ENCODE measurements around the gene TESMIN. TPM values are rescaled to one million over a fixed set of nuclear protein-coding genes. Genes with fewer than 3 reads are reported as not detected.

The TESMIN gene
- total and polyA plus RNA-seq, 2 of the 4 experiments (the other 2 are of a cell fraction) = 0.90 to 2.2 TPM

- Histone ChIP-seq H3K9me1 (ENCODE audit: insufficient read depth, low read length) (no peaks in the 10 kb centered on the region), H3K79me1 (ENCODE audit: low read depth in 1 of 2, low read length in 2 of 2) (no peaks in the 10 kb centered on the region), H4K8ac (ENCODE audit: low read depth in 2 of 2, low read length in 2 of 2) (no peak overlapping the region), H2AK5ac (ENCODE audit: low read depth, low read length) (no peak overlapping the region), H3K9me3 (ENCODE audit: control insufficient read depth, insufficient read depth, low read length) (no peaks in the 10 kb centered on the region), H2BK15ac (ENCODE audit: low read depth, low read length) (no peak overlapping the region), H3K27ac (ENCODE audit: insufficient read depth, low read length) (no peak overlapping the region), H4K91ac (ENCODE audit: insufficient read depth, low read depth, low read length) (no peak overlapping the region), H3K4me1 (ENCODE audit: control insufficient read depth, insufficient read depth, low read length) (no peaks in the 10 kb centered on the region), H2BK5ac (ENCODE audit: low read depth, low read length, poor library complexity, severe bottlenecking) (no peak overlapping the region), H3K18ac (ENCODE audit: low read depth, low read length) (no peak overlapping the region), H2AFZ (replicated peaks; ENCODE audit: low read length, poor library complexity) (no peak overlapping the region), H3K9ac (ENCODE audit: low read depth, low read length) (no peak overlapping the region), H3K14ac (replicated peaks; ENCODE audit: low read depth, low read length) (no peak overlapping the region), H2BK120ac (ENCODE audit: low read depth, low read length) (no peak overlapping the region), H3K27me3 (ENCODE audit: control insufficient read depth, insufficient read depth, low read length) (no peaks in the 10 kb centered on the region), H3K56ac (ENCODE audit: extremely low read depth, insufficient read depth, low read length) (no peak overlapping the region), H3K36me3 (ENCODE audit: control insufficient read depth, insufficient read depth, low read length) (peaks cover 37% of the 10 kb centered on the region), H3K4me2 (ENCODE audit: low read depth, low read length) (no peak overlapping the region), H3K4ac (ENCODE audit: low read depth, low read length) (no peak overlapping the region), H4K20me1 (ENCODE audit: insufficient read depth, low read length) (no peaks in the 10 kb centered on the region), H3K23ac (ENCODE audit: low read depth, low read length) (no peak overlapping the region), H4K5ac (ENCODE audit: low read depth, low read length) (no peak overlapping the region), H3K4me3 (ENCODE audit: insufficient read depth, low read depth, low read length) (no peak overlapping the region), H2AK9ac (replicated peaks; ENCODE audit: low read depth, low read length, poor library complexity) (no peak overlapping the region), H2BK20ac (ENCODE audit: low read depth, low read length) (no peak overlapping the region)
- DNase-seq (no peak), ATAC-seq (ENCODE audit: low read depth) (no peak)
- intact Hi-C loops (cut with micrococcal nuclease) (no loop called here), dilution Hi-C loops (cut with HindIII; ENCODE audit: low sequenced_read_pairs, unreplicated experiment) (no loop called here), in situ Hi-C loops (cut with MboI; ENCODE audit: low sequenced_read_pairs) (no loop called here)
- no TSS peak for BruUV-seq (replicated peaks)
- POLR2A ChIA-PET (ENCODE audit: unreplicated experiment) = no interaction called here
- 57% methylated on average over 6 of the region's 10 CpGs; no CpG with 5 or more reads in 1 of the 2 experiments for WGBS, 2 experiments (ENCODE audit: extremely low coverage in 2 of 2, insufficient read length in 1 of 2)
- TF ChIP-seq MXI1 (IDR thresholded peaks at IDR 0.05; ENCODE audit: borderline replicate concordance, low read depth, low read length) (no peak), CHD1 (IDR thresholded peaks at IDR 0.05; ENCODE audit: low read depth, low read length) (no peak), BHLHE40 (IDR thresholded peaks at IDR 0.05; ENCODE audit: low read depth, low read length) (no peak), POLR2A (IDR thresholded peaks at IDR 0.05; ENCODE audit: low read depth, low read length) (no peak), FOS (IDR thresholded peaks at IDR 0.05; ENCODE audit: low read depth, low read length) (no peak), MAZ (IDR thresholded peaks at IDR 0.05; ENCODE audit: borderline replicate concordance, low read depth, low read length) (no peak), MAFK (IDR thresholded peaks at IDR 0.05; ENCODE audit: low read depth, low read length) (no peak), RCOR1 (IDR thresholded peaks at IDR 0.05; ENCODE audit: insufficient replicate concordance, low read length) (no peak), RAD21 (IDR thresholded peaks at IDR 0.05; ENCODE audit: low read length) (no peak), ELK1 (IDR thresholded peaks at IDR 0.05; ENCODE audit: borderline replicate concordance, low read depth, low read length) (no peak), CTCF (conservative IDR thresholded peaks at IDR 0.05; ENCODE audit: low read depth, low read length) (no peak), CEBPB (IDR thresholded peaks at IDR 0.05; ENCODE audit: low read depth, low read length) (no peak), NFE2L2 (IDR thresholded peaks at IDR 0.05; ENCODE audit: low read depth, low read length) (no peak), USF2 (IDR thresholded peaks at IDR 0.05; ENCODE audit: low read depth, low read length) (no peak), RFX5 (IDR thresholded peaks at IDR 0.05; ENCODE audit: low read depth, low read length) (no peak), SMC3 (IDR thresholded peaks at IDR 0.05; ENCODE audit: low read depth, low read length) (no peak)
- CTCF ChIA-PET = interaction anchor here (0.7 kb wide), 1 partner anchor 11 kb away, joined by 5 read pairs; no protein-coding TSS in a partner anchor
These were observed 11.9 kb upstream of the TESMIN start for GRCh38 chr11:68763181-68763721.

Measured in IMR-90 (cell line).